ENCODE measurements around the gene HYAL1.
A peak's percentile ranks its signal among the peaks of the same experiment; 100 is the strongest.

HYAL1 gene

DNA sequence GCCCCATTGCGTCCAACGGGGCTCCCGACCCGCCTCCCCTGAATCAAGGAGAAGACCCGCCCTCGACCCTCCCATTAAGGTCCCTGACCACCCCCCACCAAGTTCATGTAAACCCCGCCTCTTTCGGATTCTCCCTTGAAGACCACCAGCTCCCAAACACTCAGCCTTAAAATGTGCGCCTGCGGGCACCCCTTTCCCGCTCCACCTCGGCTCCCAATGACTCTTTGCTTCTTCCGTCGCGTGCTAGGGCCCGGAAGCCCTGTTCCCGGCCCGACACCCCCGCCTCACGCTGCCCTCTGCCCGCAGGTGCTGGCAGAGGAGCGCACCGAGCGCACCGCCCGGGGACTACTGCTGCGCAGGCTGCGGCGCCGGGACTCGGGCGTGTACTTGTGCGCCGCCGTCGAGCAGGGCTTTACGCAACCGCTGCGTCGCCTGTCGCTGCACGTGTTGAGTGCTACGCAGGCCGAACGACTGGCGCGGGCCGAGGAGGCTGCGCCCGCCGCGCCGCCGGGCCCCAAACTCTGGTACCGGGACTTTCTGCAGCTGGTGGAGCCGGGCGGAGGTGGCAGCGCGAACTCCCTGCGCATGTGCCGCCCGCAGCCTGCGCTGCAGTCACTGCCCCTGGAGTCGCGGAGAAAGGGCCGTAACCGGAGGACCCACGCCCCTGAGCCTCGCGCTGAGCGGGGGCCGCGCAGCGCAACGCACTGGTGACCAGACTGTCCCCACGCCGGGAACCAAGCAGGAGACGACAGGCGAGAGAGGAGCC is 27.2 kb downstream of the HYAL1 start:
- TF ChIP-seq ARNTL (CRISPR knock-in tag; IDR thresholded peaks at IDR 0.05; ENCODE audit: borderline replicate concordance, low read depth) (no peak), CSDC2 (CRISPR knock-in tag; IDR thresholded peaks at IDR 0.05) (no peak), ZFP3 (CRISPR knock-in tag; IDR thresholded peaks at IDR 0.05) (no peak), ZC3H10 (CRISPR knock-in tag; IDR thresholded peaks at IDR 0.05) (no peak), RARB (CRISPR knock-in tag; IDR thresholded peaks at IDR 0.05) (no peak), BACH2 (CRISPR knock-in tag; IDR thresholded peaks at IDR 0.05; ENCODE audit: borderline replicate concordance) (no peak), OSR1 (CRISPR knock-in tag; IDR thresholded peaks at IDR 0.05) (no peak)
- no peak for ATAC-seq

DNA sequence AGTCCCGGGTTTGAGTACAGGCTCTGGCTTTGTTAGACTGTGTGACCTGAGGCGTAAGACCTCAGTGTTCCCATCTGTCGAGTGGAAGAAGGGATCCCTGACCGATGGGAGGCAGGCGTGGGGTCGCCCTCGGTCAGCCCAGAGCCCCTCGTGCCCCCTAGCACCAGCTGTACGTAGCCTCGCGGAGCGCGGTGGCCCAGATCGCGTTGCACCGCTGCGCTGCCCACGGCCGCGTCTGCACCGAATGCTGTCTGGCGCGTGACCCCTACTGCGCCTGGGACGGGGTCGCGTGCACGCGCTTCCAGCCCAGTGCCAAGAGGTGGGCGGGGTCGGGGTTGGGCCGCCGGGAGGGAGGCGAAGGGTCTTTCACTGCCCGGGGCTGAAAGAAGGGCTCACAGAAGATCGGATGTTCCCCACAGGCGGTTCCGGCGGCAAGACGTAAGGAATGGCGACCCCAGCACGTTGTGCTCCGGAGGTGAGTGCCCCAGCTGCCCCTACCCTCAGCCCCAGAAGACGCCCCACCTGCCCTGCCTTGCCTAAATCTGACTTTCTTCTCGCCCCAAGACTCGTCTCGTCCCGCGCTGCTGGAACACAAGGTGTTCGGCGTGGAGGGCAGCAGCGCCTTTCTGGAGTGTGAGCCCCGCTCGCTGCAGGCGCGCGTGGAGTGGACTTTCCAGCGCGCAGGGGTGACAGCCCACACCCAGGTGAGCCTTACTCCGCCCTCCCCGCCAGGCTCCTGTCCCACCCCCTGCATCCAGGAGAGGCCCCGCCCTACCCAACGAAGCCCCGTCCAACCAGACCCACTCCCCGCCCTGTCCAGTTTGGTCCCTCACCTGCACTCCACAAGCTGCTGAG is 28.0 kb downstream of the HYAL1 start:
- ATAC-seq = no peak
- TF ChIP-seq ISL1 (CRISPR knock-in tag; IDR thresholded peaks at IDR 0.05) (no peak), BACH2 (CRISPR knock-in tag; IDR thresholded peaks at IDR 0.05; ENCODE audit: borderline replicate concordance) (no peak), GLIS3 (CRISPR knock-in tag; IDR thresholded peaks at IDR 0.05) (no peak), ZNF70 (CRISPR knock-in tag; IDR thresholded peaks at IDR 0.05) (no peak), CSDC2 (CRISPR knock-in tag; IDR thresholded peaks at IDR 0.05) (no peak), ESRRG (CRISPR knock-in tag; IDR thresholded peaks at IDR 0.05) (no peak), TOX (CRISPR knock-in tag; IDR thresholded peaks at IDR 0.05; ENCODE audit: borderline replicate concordance) (no peak), ZNF8 (CRISPR knock-in tag; IDR thresholded peaks at IDR 0.05) (no peak), ARNTL (CRISPR knock-in tag; IDR thresholded peaks at IDR 0.05; ENCODE audit: borderline replicate concordance, low read depth) (no peak), TCF4 (CRISPR knock-in tag; IDR thresholded peaks at IDR 0.05; ENCODE audit: borderline replicate concordance) (no peak), OSR1 (CRISPR knock-in tag; IDR thresholded peaks at IDR 0.05) (no peak), ZNF565 (CRISPR knock-in tag; conservative IDR thresholded peaks at IDR 0.05; ENCODE audit: low read depth) (no peak), ZFP3 (CRISPR knock-in tag; IDR thresholded peaks at IDR 0.05) (no peak), RARB (CRISPR knock-in tag; IDR thresholded peaks at IDR 0.05) (no peak)
- TF ChIP-seq, protein P1, sequence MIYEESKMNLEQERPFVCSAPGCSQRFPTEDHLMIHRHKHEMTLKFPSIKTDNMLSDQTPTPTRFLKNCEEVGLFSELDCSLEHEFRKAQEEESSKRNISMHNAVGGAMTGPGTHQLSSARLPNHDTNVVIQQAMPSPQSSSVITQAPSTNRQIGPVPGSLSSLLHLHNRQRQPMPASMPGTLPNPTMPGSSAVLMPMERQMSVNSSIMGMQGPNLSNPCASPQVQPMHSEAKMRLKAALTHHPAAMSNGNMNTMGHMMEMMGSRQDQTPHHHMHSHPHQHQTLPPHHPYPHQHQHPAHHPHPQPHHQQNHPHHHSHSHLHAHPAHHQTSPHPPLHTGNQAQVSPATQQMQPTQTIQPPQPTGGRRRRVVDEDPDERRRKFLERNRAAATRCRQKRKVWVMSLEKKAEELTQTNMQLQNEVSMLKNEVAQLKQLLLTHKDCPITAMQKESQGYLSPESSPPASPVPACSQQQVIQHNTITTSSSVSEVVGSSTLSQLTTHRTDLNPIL (CRISPR knock-in tag; IDR thresholded peaks at IDR 0.05; ENCODE audit: low read depth) = no peak

DNA sequence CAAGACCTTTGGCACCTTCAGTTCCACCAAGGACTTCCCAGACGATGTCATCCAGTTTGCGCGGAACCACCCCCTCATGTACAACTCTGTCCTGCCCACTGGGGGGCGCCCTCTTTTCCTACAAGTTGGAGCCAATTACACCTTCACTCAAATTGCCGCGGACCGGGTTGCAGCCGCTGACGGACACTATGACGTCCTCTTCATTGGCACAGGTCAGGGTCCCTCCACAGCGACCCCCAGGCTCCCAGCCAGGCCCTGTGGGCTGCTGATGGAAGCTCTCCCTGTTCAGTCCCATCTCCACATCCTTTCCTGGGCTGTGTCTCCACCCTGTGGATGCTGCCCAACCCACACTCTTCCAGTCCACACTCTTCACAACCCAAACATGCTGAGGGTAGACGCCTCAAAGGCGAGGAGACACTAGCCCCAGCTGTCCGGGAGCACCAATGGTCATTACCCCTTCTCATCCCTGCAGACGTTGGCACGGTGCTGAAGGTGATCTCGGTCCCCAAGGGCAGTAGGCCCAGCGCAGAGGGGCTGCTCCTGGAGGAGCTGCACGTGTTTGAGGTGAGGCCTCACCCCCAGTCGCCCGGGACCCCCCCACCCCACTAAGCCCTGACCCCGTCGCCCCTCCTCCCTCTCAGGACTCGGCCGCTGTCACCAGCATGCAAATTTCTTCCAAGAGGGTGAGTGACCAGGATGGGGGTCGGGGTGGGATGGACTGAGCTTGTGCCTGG is 28.8 kb downstream of the HYAL1 start:
- TF ChIP-seq ZNF8 (CRISPR knock-in tag; IDR thresholded peaks at IDR 0.05) = no peak
- no peak for TF ChIP-seq ZFP30 (CRISPR knock-in tag; IDR thresholded peaks at IDR 0.05)
- no peak for TF ChIP-seq ARNTL (CRISPR knock-in tag; IDR thresholded peaks at IDR 0.05; ENCODE audit: borderline replicate concordance, low read depth)
- no peak for TF ChIP-seq BACH2 (CRISPR knock-in tag; IDR thresholded peaks at IDR 0.05; ENCODE audit: borderline replicate concordance)
- TF ChIP-seq, protein P1 (CRISPR knock-in tag; IDR thresholded peaks at IDR 0.05; ENCODE audit: low read depth) = no peak
- TF ChIP-seq ZNF565 (CRISPR knock-in tag; conservative IDR thresholded peaks at IDR 0.05; ENCODE audit: low read depth) = no peak
- TF ChIP-seq ZFP3 (CRISPR knock-in tag; IDR thresholded peaks at IDR 0.05) = no peak
- TF ChIP-seq TOX (CRISPR knock-in tag; IDR thresholded peaks at IDR 0.05; ENCODE audit: borderline replicate concordance) = no peak
- TF ChIP-seq ISL1 (CRISPR knock-in tag; IDR thresholded peaks at IDR 0.05) = no peak
- no peak for TF ChIP-seq TCF4 (CRISPR knock-in tag; IDR thresholded peaks at IDR 0.05; ENCODE audit: borderline replicate concordance)
- TF ChIP-seq, protein P2, sequence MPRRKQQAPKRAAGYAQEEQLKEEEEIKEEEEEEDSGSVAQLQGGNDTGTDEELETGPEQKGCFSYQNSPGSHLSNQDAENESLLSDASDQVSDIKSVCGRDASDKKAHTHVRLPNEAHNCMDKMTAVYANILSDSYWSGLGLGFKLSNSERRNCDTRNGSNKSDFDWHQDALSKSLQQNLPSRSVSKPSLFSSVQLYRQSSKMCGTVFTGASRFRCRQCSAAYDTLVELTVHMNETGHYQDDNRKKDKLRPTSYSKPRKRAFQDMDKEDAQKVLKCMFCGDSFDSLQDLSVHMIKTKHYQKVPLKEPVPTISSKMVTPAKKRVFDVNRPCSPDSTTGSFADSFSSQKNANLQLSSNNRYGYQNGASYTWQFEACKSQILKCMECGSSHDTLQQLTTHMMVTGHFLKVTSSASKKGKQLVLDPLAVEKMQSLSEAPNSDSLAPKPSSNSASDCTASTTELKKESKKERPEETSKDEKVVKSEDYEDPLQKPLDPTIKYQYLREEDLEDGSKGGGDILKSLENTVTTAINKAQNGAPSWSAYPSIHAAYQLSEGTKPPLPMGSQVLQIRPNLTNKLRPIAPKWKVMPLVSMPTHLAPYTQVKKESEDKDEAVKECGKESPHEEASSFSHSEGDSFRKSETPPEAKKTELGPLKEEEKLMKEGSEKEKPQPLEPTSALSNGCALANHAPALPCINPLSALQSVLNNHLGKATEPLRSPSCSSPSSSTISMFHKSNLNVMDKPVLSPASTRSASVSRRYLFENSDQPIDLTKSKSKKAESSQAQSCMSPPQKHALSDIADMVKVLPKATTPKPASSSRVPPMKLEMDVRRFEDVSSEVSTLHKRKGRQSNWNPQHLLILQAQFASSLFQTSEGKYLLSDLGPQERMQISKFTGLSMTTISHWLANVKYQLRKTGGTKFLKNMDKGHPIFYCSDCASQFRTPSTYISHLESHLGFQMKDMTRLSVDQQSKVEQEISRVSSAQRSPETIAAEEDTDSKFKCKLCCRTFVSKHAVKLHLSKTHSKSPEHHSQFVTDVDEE (CRISPR knock-in tag; IDR thresholded peaks at IDR 0.05) = no peak
- no peak for TF ChIP-seq ESRRG (CRISPR knock-in tag; IDR thresholded peaks at IDR 0.05)
- TF ChIP-seq ZC3H10 (CRISPR knock-in tag; IDR thresholded peaks at IDR 0.05) = no peak
- no peak for TF ChIP-seq SNAI2 (CRISPR knock-in tag; IDR thresholded peaks at IDR 0.05)
- TF ChIP-seq, protein P3, sequence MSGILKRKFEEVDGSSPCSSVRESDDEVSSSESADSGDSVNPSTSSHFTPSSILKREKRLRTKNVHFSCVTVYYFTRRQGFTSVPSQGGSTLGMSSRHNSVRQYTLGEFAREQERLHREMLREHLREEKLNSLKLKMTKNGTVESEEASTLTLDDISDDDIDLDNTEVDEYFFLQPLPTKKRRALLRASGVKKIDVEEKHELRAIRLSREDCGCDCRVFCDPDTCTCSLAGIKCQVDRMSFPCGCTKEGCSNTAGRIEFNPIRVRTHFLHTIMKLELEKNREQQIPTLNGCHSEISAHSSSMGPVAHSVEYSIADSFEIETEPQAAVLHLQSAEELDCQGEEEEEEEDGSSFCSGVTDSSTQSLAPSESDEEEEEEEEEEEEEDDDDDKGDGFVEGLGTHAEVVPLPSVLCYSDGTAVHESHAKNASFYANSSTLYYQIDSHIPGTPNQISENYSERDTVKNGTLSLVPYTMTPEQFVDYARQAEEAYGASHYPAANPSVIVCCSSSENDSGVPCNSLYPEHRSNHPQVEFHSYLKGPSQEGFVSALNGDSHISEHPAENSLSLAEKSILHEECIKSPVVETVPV (CRISPR knock-in tag; IDR thresholded peaks at IDR 0.05) = no peak
- TF ChIP-seq, protein P4, sequence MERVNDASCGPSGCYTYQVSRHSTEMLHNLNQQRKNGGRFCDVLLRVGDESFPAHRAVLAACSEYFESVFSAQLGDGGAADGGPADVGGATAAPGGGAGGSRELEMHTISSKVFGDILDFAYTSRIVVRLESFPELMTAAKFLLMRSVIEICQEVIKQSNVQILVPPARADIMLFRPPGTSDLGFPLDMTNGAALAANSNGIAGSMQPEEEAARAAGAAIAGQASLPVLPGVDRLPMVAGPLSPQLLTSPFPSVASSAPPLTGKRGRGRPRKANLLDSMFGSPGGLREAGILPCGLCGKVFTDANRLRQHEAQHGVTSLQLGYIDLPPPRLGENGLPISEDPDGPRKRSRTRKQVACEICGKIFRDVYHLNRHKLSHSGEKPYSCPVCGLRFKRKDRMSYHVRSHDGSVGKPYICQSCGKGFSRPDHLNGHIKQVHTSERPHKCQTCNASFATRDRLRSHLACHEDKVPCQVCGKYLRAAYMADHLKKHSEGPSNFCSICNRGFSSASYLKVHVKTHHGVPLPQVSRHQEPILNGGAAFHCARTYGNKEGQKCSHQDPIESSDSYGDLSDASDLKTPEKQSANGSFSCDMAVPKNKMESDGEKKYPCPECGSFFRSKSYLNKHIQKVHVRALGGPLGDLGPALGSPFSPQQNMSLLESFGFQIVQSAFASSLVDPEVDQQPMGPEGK (CRISPR knock-in tag; IDR thresholded peaks at IDR 0.05; ENCODE audit: borderline replicate concordance) = no peak
- no peak for TF ChIP-seq OSR1 (CRISPR knock-in tag; IDR thresholded peaks at IDR 0.05)
- ATAC-seq = peak; percentile 64
